HG03175 (cell line): ENCODE results near the gene HSDL1.
A peak's percentile ranks its signal among the peaks of the same experiment; 100 is the strongest.
"Not testable (repeated sequence)": the region's sequence is repeated elsewhere in the genome, so short reads cannot be mapped to it uniquely, and the experiment has no call there.

ENCODE experiments used
- ATAC-seq: cut with Tn5 transposase; IDR thresholded peaks from one replicate; pipeline ENCODE4 v1.9.1; 2021; ENCODE audit warnings: mild to moderate bottlenecking, moderate library complexity; ENCODE audit not compliant: unreplicated experiment

The HSDL1 gene

GRCh38 chr16:84138824-84139627 is 6.0 kb downstream of the HSDL1 start:
- no peak for ATAC-seq

- no peak for ATAC-seq
Measured at GRCh38 chr16:84138500-84138823, 6.5 kb downstream of the HSDL1 start.

DNA sequence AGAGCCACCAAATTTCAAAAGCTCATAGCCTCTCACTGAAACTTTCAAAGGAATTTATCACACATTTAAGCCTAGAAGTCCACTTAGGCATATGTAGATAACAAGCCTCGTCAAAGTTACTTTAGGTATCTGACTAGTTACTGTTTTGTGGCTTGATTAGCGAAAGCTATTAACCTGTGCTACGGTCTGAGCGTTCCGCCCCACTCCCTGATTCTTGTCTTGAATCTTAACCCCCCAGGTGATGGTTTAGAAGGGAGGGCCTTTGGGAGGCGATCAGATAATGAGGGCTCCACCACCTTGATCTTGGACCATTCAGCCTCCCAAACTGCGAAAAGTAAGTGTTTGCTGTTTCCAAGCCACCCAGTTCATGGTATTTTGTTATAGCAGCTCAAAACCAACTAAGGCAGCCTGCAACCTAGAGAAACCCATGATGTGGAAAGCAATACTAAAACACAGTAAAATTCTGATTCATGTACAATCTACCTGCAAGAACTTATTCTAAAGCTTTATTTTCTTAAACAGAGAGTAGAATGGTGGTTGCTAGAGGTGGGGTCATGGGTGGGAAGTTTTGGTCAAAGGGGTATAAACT is 7.1 kb downstream of the HSDL1 start:
- no peak for ATAC-seq

DNA sequence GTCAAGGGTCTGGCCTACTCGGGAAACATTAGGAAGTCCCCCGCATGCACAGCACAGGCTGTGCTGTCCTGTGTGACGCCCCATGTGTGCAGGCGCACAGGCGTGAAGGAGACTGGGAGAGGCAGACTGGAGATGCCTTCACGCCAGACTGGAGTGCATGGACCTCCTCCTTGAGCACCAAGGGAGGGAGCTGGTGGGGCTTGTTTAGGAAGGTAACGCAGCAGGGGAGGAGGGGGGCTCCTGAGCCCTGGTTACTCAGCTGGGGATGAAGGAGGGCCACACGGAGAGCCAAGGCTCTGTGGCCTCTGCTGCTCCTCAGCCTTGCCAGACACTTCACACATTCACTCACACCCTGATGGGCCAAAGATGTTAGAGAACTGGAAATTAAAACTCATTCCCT is 7.7 kb downstream of the HSDL1 start:
- ATAC-seq = no peak

DNA sequence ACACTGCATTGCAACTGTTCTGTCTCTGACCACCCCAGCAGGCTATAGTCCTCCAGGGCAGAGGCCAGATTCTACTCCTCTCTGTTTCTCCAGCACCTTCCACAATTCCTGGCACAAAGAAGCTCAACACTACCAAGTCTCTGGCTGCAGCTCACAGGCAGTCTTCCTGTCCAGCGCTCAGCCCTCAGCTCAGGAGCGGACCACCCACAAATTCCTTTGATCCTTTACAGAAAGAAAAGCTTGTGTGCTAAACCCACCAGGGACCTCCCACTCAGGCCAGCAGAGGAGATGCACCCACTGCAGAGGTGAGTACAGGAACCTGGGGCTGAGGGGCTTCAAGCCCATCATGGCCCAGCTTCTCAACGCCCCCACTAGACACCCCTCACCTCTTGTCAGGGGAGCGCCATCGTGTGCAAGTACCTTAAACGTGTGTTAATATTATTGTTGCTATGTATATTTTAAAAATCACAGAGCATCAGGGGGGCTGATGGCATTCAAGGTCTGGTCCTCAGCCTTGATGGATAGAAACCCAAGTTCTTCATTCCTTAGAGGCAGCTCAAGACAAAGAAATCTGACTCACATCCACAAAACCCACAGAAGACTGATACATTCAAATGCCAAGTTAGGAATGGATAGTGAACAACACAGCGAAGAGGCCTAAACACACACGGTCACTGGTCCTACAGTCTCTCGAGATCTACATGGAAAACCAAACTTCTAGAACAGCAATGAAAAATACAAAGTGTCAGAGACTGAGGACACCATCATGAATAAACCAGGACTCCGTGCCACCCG is 8.4 kb downstream of the HSDL1 start:
- no peak for ATAC-seq

GRCh38 chr16:84132527-84133285 is 12.3 kb downstream of the HSDL1 start:
- no peak for ATAC-seq

DNA sequence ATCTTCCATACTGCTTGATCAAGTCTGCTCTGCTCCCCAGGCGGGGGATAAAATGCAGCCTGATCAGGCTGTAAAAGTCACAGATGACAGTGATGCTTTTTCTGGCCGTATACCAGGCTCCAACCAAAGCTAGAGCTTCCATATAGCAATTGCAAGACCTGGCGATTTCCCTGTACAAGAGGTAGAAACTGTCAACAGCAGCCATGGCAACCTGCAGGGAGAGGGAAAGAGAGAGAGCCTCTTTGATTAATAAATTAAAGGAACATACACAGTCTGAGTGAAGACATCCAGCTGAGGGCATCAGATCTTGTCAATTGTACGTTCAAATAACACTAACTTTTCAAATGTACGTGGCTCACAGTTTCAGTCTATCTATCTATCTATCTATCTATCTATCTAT is 13.9 kb downstream of the HSDL1 start:
- no peak for ATAC-seq

GRCh38 chr16:84124257-84125073 is 20.5 kb downstream of the HSDL1 start:
- no peak for ATAC-seq

- no peak for ATAC-seq
Measured at GRCh38 chr16:84121007-84121406, 24.0 kb downstream of the HSDL1 start.

DNA sequence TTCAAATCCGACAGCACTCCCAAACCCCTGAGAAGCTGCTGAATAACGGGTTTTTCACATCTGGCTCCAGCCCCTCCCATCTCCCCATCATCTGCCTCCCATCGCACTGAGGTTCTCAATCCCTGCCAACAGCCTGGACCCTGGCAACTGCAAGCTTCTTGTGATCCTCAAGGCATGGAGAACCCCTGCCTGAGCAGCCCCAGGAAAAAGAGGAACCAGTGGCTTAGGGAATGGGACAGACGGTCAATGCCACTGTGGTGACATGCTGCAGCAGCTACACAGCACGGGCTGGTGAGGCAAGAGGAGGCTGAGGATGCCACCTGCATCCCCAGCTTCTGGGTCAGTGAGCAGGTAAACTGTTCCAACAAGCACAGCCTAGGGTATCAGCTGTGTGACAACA is 25.0 kb downstream of the HSDL1 start:
- ATAC-seq = no peak

DNA sequence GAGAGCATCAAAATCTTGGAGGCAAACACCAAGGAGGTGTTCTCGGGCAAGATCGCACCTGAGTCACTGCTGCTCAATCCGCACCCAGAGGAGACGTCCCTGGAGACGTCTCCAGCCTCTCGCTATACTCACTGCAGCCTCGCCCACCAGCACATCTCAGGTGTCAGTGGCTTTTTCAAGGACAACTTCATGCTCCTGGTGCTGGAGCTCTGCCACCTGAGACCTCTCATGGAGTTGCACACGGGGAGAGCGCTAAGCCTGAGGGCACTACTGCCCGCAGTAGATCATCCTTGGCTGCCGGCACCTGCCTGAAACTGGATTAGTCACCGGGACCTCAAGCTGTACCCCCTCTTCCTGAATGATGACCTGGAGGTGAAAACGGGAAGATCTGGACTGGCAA is 25.6 kb downstream of the HSDL1 start:
- no peak for ATAC-seq

- not testable (repeated sequence) for ATAC-seq
Measured at GRCh38 chr16:84118315-84118714, 26.7 kb downstream of the HSDL1 start.

GRCh38 chr16:84117494-84117843 is 27.5 kb downstream of the HSDL1 start:
- ATAC-seq = no peak

GRCh38 chr16:84116720-84117493 is 28.1 kb downstream of the HSDL1 start, which contains the start of gene MBTPS1:
Gene MBTPS1, minus strand, starts transcription at chr16:84116942. Its CDS starts 15,159 bp downstream, at chr16:84101783.
- ATAC-seq = peak; percentile 93

- ATAC-seq = peak; percentile 38
Measured at GRCh38 chr16:84115919-84116719, 28.9 kb downstream of the HSDL1 start.

GRCh38 chr16:84111949-84112348 is 33.0 kb downstream of the HSDL1 start:
- ATAC-seq = not testable (repeated sequence)

- no peak for ATAC-seq
Measured at GRCh38 chr16:84111525-84111924, 33.5 kb downstream of the HSDL1 start.

GRCh38 chr16:84110527-84110926 is 34.5 kb downstream of the HSDL1 start:
- ATAC-seq = no peak
